Natural killer cell (primary cell): Measurements from ENCODE around the gene HOATZ. TPM values are rescaled to one million over a fixed set of nuclear protein-coding genes. Genes with fewer than 3 reads are reported as not detected.
A peak's percentile ranks its signal among the peaks of the same experiment; 100 is the strongest.

Experiments
- ATAC-seq, 3 donors: fragments of 150-1000 bp in 2 of 3; fragments of 200-7000 bp in 1 of 3; cut with Tn5 transposase; 1 replicate in 1 of 3; 2 replicates in 2 of 3; pipeline ENCODE4 v1.10.0; 2021; ENCODE audit warnings: mild to moderate bottlenecking in 2 of 3, moderate library complexity in 2 of 3
- DNase-seq, 2 donors: peaks; one replicate each; pipeline versions ENCODE4 v3.0.0 to v3.0.0-alpha.2; 2013 to 2021; ENCODE audit warnings: mixed read lengths in 1 of 2
- H3K27ac ChIP-seq: one replicate; pipeline ENCODE4 v1.5.1; 2013; ENCODE audit warnings: mild to moderate bottlenecking, low read length
- H3K27me3 ChIP-seq: one replicate; pipeline ENCODE4 v1.6.1; 2013; ENCODE audit warnings: low read length; ENCODE audit not compliant: control insufficient read depth, insufficient read depth
- H3K36me3 ChIP-seq: one replicate; pipeline ENCODE4 v1.6.1; 2013; ENCODE audit warnings: low read length; ENCODE audit not compliant: control insufficient read depth, insufficient read depth
- H3K4me1 ChIP-seq: one replicate; pipeline ENCODE4 v1.6.1; 2013; ENCODE audit warnings: low read length; ENCODE audit not compliant: control insufficient read depth, insufficient read depth
- H3K4me3 ChIP-seq: one replicate; pipeline ENCODE4 v1.5.1; 2013; ENCODE audit warnings: low read length
- H3K9me3 ChIP-seq: one replicate; pipeline ENCODE4 v1.6.1; 2013; ENCODE audit warnings: low read length; ENCODE audit not compliant: control insufficient read depth, insufficient read depth
- H3K27ac Mint-ChIP-seq, 2 donors: one replicate each; pipeline ENCODE4 v1.8.0; 2022; ENCODE audit warnings: mild to moderate bottlenecking in 2 of 2, mixed read lengths in 2 of 2, moderate library complexity in 1 of 2
- H3K27me3 Mint-ChIP-seq, 2 donors: one replicate each; pipeline ENCODE4 v1.8.0; 2022; ENCODE audit warnings: low read depth in 2 of 2, mixed read lengths in 2 of 2
- H3K36me3 Mint-ChIP-seq: one replicate; pipeline ENCODE4 v1.8.0; 2022; ENCODE audit warnings: mixed read lengths
- H3K4me1 Mint-ChIP-seq, 2 donors: one replicate each; pipeline ENCODE4 v1.8.0; 2022; ENCODE audit warnings: mixed read lengths in 2 of 2
- H3K4me3 Mint-ChIP-seq: one replicate; pipeline ENCODE4 v1.8.0; 2022; ENCODE audit warnings: mild to moderate bottlenecking, moderate library complexity, mixed read lengths
- H3K9me3 Mint-ChIP-seq, 2 donors: one replicate each; pipeline ENCODE4 v1.8.0; 2022; ENCODE audit warnings: mixed read lengths in 2 of 2
- CTCF ChIP-seq: fragments of 200-600 bp; IDR thresholded peaks from one replicate; pipeline ENCODE4 v1.8.0; 2022; ENCODE audit warnings: antibody characterized with exemption
- WGBS: methylation state at CpG from one replicate; pipeline ENCODE4 v1.1.7; 2013; ENCODE audit warnings: missing lambda C conversion rate; ENCODE audit not compliant: insufficient coverage; 5-methylcytosine and 5-hydroxymethylcytosine counted together
- intact Hi-C: fragments of 100-400 bp; cut with micrococcal nuclease; formaldehyde crosslinking; loops from one replicate; pipeline ENCODE4 v1.14.2; 2022
- total RNA-seq, 4 donors: library from RNA; stranded (reverse); fragments of 120-200 nt in 1 of 4; gene quantifications; one replicate each; pipeline versions ENCODE4 v1.2.3 to v1.2.4, GENCODE V29; 2013 to 2022

Gene HOATZ
- total RNA-seq, 3 donors from 2014 or later (not counting 1 experiment from before 2014, with no cell fraction given), result not detected

GRCh38 chr11:111586388-111586831 is 71.8 kb downstream of the HOATZ start:
- Histone ChIP-seq H3K4me3 (no peak overlapping the region), H3K27me3 (no peaks in the 10 kb centered on the region), H3K4me1 (no peaks in the 10 kb centered on the region), H3K36me3 (no peaks in the 10 kb centered on the region), H3K9me3 (no peaks in the 10 kb centered on the region), H3K27ac (no peak overlapping the region)
- Mint-ChIP-seq H3K4me3 (no peak overlapping the region), H3K9me3 (no peaks in the 10 kb centered on the region), H3K27ac (no peak overlapping the region), H3K27me3 (peaks cover 0 to 3% of the 10 kb centered on the region in 2 donors), H3K4me1 (no peaks in the 10 kb centered on the region), H3K36me3 (no peaks in the 10 kb centered on the region)
- intact Hi-C loops, result loop anchor here (1.0 kb wide), 2 partner anchors 191 to 255 kb away; no protein-coding TSS in a partner anchor
- peak; percentile 77 for TF ChIP-seq CTCF
- DNase-seq, result peak in 1 of 2 donors; percentile 79
- 38% methylated on average over 1 of the region's 1 CpG for WGBS
- peak; percentile 53 to 73 (median 67) for ATAC-seq

Other genes starting within 250 kb of the HOATZ start
- not detected for gene POU2AF3, start 216.2 kb upstream of the HOATZ start, total RNA-seq
- 10 to 100 TPM in 1 of 3 donors, 1 to 10 TPM in 1, under 1 TPM in 1; 0.82 to 16.8 (median 1.1) TPM for gene POU2AF1, start 135.5 kb upstream of the HOATZ start, total RNA-seq
- gene BTG4, start 2.4 kb upstream of the HOATZ start, total RNA-seq, result not detected
- gene LAYN, start 25.9 kb downstream of the HOATZ start, total RNA-seq, result 1 to 10 TPM in 1 of 3 donors, under 1 TPM in 1, not detected in 1; 0.94 to 1.8 TPM
- gene SIK2, start 87.7 kb downstream of the HOATZ start, total RNA-seq, result 10 to 100 TPM in 1 of 3 donors, 1 to 10 TPM in 2; 7.1 to 14.3 (median 8.4) TPM